Subcutaneous abdominal adipose tissue (tissue), 5 donors: ENCODE measurements around the gene ODF2L.

Experiments
- H3K27ac ChIP-seq: one replicate; pipeline ENCODE4 v1.7.0; 2013; ENCODE audit warnings: low read depth, mild to moderate bottlenecking, inconsistent platforms, low read length, moderate library complexity
- H3K27me3 ChIP-seq, 5 donors: one replicate each; pipeline ENCODE4 v1.7.0; 2013; ENCODE audit warnings: low read length in 5 of 5, inconsistent platforms in 1 of 5; ENCODE audit not compliant: control insufficient read depth in 5 of 5, insufficient read depth in 4 of 5
- H3K36me3 ChIP-seq, 5 donors: one replicate each; pipeline ENCODE4 v1.7.0; 2013; ENCODE audit warnings: low read length in 5 of 5; ENCODE audit not compliant: control insufficient read depth in 5 of 5, insufficient read depth in 5 of 5
- H3K4me1 ChIP-seq, 5 donors: one replicate each; pipeline ENCODE4 v1.7.0; 2013; ENCODE audit warnings: low read length in 5 of 5, mild to moderate bottlenecking in 3 of 5, moderate library complexity in 1 of 5; ENCODE audit not compliant: control insufficient read depth in 5 of 5, insufficient read depth in 5 of 5
- H3K4me3 ChIP-seq, 5 donors: one replicate each; pipeline ENCODE4 v1.7.0; 2013; ENCODE audit warnings: low read length in 5 of 5, low read depth in 1 of 5
- H3K9ac ChIP-seq, 5 donors: one replicate each; pipeline ENCODE4 v1.7.0; 2013; ENCODE audit warnings: low read length in 5 of 5, mild to moderate bottlenecking in 4 of 5, moderate library complexity in 3 of 5
- H3K9me3 ChIP-seq, 5 donors: one replicate each; pipeline ENCODE4 v1.7.0; 2013; ENCODE audit warnings: low read length in 5 of 5; ENCODE audit not compliant: control insufficient read depth in 5 of 5
- donor health status: healthy.
- donor health status: healthy.
- donor health status: healthy.
- donor health status: healthy.
- donor health status: healthy.

ODF2L gene

DNA sequence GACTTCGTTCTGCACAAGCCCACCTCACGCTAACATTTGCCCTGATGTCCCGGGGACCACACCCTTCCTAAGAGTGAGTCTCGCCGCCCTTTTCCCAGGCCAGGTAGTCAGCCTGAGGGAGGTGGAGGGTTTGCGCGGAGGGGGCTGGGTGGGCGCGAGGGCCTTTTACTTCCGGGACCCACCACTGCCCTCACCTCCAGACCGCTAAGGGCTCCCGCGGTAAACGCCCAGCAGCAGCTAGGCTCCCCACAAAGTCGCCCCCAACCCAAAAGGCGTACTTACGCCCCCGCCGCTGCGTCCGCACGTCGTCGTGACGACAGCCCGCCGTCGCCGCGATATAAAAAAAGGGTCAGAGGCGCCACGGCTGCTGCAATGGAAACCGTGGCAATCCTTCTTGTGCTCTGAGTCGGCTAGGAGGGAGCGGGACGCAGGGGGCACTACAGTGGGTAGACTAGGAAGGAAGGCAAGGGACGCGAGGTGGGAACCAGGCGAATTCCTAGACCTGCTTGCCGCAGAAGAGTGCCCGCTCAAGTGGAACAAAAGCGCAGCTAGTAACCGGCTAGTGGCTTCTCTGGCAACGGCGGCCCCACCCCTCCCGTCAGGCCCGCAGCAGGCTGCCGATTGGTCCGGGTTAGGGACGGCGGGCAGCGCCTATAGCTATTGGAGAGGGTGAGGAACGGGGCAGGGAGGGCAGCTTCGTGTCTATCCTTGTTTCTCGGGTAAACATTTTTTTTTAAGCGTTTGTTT is at the start of gene ODF2L:
TSS of gene ODF2L (minus strand) at position 573 of the 747 bp plus-strand sequence. CDS start 9,296 bp downstream, outside the sequence.
- peaks cover 0 to 30% (median 18%) of the 10 kb centered on the region in 5 donors for H3K4me1 ChIP-seq
- H3K9ac ChIP-seq, result peak within 1 kb of the TSS; percentile 71 to 94 (median 79)
- no peaks in the 10 kb centered on the region for H3K36me3 ChIP-seq
- no peaks in the 10 kb centered on the region for H3K27me3 ChIP-seq
- peak within 1 kb of the TSS; percentile 78 for H3K27ac ChIP-seq
- peak within 1 kb of the TSS; percentile 96 to 99 (median 99) for H3K4me3 ChIP-seq
- no peaks in the 10 kb centered on the region for H3K9me3 ChIP-seq

- Histone ChIP-seq H3K27ac (no peak overlapping the region), H3K4me1 (no peaks in the 10 kb centered on the region), H3K36me3 (no peaks in the 10 kb centered on the region), H3K4me3 (no peak overlapping the region), H3K27me3 (no peaks in the 10 kb centered on the region), H3K9ac (no peak overlapping the region), H3K9me3 (no peaks in the 10 kb centered on the region)
Observed at GRCh38 chr1:86445919-86446318, 49.8 kb upstream of the ODF2L start.

- no peaks in the 10 kb centered on the region for H3K36me3 ChIP-seq
- H3K9me3 ChIP-seq, result no peaks in the 10 kb centered on the region
- no peak overlapping the region for H3K9ac ChIP-seq
- no peaks in the 10 kb centered on the region for H3K27me3 ChIP-seq
- H3K4me1 ChIP-seq, result no peaks in the 10 kb centered on the region
- no peak overlapping the region for H3K4me3 ChIP-seq
- no peak overlapping the region for H3K27ac ChIP-seq
Observed at GRCh38 chr1:86441997-86442396, 45.9 kb upstream of the ODF2L start.

DNA sequence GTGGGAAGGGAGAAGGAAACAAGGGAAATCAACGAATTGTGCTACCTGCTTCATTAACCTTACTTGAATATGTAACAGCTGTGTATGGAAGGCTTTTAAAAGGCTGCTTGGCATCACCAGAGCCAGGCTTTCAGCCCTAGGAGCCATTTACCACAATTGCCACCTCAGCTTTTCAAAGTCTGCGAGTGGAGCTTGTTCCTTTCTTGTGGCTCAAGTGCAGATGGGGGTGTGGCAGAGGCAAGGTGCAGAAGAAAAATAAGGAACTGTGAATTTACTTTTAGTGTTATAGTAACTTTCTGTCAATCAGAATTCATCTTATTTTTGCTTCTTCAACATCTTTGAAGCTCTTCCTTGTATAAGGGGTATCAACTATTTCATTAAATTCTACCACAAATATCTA is 45.5 kb upstream of the ODF2L start:
- no peaks in the 10 kb centered on the region for H3K9me3 ChIP-seq
- no peaks in the 10 kb centered on the region for H3K4me1 ChIP-seq
- H3K27ac ChIP-seq, result no peak overlapping the region
- H3K4me3 ChIP-seq, result no peak overlapping the region
- no peaks in the 10 kb centered on the region for H3K27me3 ChIP-seq
- H3K9ac ChIP-seq, result no peak overlapping the region
- H3K36me3 ChIP-seq, result no peaks in the 10 kb centered on the region

DNA sequence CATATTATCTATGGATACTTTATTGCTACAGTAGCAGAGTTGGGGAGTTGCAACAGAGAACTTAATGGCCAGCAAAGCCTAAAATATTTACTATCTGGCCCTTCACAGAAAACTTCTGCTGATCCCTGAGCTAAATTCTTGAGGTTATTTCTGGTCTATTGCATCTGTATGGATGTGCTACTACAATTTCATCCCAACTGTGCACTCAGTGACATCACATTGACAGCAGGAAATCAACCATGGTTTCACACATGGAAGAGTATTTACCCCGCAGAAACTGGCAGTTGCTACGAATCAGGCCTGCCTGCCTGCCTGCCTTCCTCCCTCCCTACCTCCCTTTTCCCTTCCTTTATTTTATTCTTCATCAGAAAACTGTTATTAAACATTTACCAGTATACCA is 39.9 kb upstream of the ODF2L start:
- Histone ChIP-seq H3K4me1 (no peaks in the 10 kb centered on the region), H3K9me3 (no peaks in the 10 kb centered on the region), H3K27ac (no peak overlapping the region), H3K27me3 (no peaks in the 10 kb centered on the region), H3K4me3 (no peak overlapping the region), H3K9ac (no peak overlapping the region), H3K36me3 (no peaks in the 10 kb centered on the region)

- Histone ChIP-seq H3K9me3 (no peaks in the 10 kb centered on the region), H3K36me3 (no peaks in the 10 kb centered on the region)
Observed at GRCh38 chr1:86435327-86435726, 39.2 kb upstream of the ODF2L start.

GRCh38 chr1:86434059-86434458 is 37.9 kb upstream of the ODF2L start:
- H3K27ac ChIP-seq, result no peak overlapping the region
- no peak overlapping the region for H3K4me3 ChIP-seq
- H3K4me1 ChIP-seq, result peaks cover 0 to 13% (median 11%) of the 10 kb centered on the region in 5 donors
- H3K9me3 ChIP-seq, result no peaks in the 10 kb centered on the region
- no peak overlapping the region for H3K9ac ChIP-seq
- H3K27me3 ChIP-seq, result no peaks in the 10 kb centered on the region
- H3K36me3 ChIP-seq, result no peaks in the 10 kb centered on the region

More at GRCh38 chr1:86435327-86435726, 39.2 kb upstream of the ODF2L start:
- Histone ChIP-seq H3K4me3 (no peak overlapping the region), H3K27me3 (no peaks in the 10 kb centered on the region), H3K4me1 (peaks cover 0 to 4% (median 1%) of the 10 kb centered on the region in 5 donors), H3K27ac (no peak overlapping the region), H3K9ac (no peak overlapping the region)

- Histone ChIP-seq H3K9ac (peak overlapping the region in 2 of 5 donors; percentile 30 to 49), H3K27ac (peak overlapping the region; percentile 80), H3K36me3 (no peaks in the 10 kb centered on the region), H3K27me3 (no peaks in the 10 kb centered on the region), H3K4me3 (no peak overlapping the region), H3K9me3 (no peaks in the 10 kb centered on the region), H3K4me1 (peaks cover 0 to 15% (median 11%) of the 10 kb centered on the region in 5 donors)
Observed at GRCh38 chr1:86430376-86430775, 34.3 kb upstream of the ODF2L start.

DNA sequence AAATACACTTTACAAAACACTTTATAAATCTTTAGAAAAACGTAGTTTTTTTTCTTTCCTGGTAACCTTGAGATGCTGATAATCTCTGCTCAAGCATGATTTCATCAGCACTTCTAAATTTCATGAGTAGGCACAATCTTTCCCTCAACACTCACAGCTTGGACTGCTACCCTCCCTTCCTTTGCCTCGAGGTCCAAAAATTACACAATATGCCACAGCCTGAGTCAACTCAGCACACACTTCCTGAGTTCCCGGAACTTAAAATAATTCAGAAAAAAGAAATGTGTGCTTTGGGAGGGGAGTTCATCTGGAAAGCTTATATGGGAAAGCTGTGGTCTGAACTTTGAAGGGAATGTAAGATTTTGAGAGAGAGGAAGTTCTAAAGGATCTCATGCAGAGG is 33.7 kb upstream of the ODF2L start:
- Histone ChIP-seq H3K9me3 (no peaks in the 10 kb centered on the region), H3K4me1 (peaks cover 0 to 15% (median 11%) of the 10 kb centered on the region in 5 donors), H3K9ac (peak overlapping the region in 2 of 5 donors; percentile 30 to 49), H3K27me3 (no peaks in the 10 kb centered on the region), H3K36me3 (no peaks in the 10 kb centered on the region), H3K4me3 (no peak overlapping the region), H3K27ac (peak overlapping the region; percentile 80)

DNA sequence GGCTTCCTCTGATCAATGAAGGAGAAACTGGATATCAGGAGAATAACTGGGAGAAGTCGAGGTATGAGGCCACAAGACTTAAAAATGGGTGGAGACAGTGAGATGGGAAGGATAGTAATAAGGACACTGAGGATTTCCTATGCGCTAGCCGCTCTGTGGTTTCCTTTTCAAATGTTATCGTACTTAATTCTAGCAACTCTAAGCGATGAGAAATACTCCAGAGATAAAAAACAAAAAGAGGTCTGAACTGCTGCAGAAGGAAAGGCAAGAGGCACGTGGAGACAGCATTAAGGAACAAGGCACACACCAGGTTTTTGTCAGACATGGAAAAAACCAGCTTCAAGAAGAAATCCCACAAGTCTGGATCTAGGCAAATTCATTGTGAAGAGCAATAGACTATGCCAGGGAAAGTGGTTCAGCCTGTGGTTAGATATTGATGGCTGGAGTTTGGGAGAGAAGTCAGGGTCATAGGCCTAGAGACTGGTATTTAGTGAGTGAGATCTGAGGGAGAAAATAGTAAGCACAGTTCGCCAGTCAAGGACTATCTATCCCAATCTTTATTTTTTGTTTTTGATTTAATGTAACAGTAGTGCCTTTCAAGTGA is 33.1 kb upstream of the ODF2L start:
- H3K27ac ChIP-seq, result peak overlapping the region; percentile 80
- peaks cover 0 to 16% (median 13%) of the 10 kb centered on the region in 5 donors for H3K4me1 ChIP-seq
- no peaks in the 10 kb centered on the region for H3K36me3 ChIP-seq
- H3K9me3 ChIP-seq, result no peaks in the 10 kb centered on the region
- no peaks in the 10 kb centered on the region for H3K27me3 ChIP-seq
- no peak overlapping the region for H3K4me3 ChIP-seq
- no peak overlapping the region for H3K9ac ChIP-seq
